Type B pancreatic cell (in vitro differentiated cells): ENCODE data around the gene MICU1. TPM values are rescaled to one million over a fixed set of nuclear protein-coding genes. Genes with fewer than 3 reads are reported as not detected.

Experiments used
- DNase-seq: peaks from one replicate; pipeline ENCODE4 v3.0.0; 2021; ENCODE audit warnings: mixed read lengths; ENCODE audit not compliant: unreplicated experiment; ENCODE audit errors: extremely low spot score
- H3K27ac Mint-ChIP-seq: 2 replicates; pipeline ENCODE4 v1.8.0; 2021; ENCODE audit warnings: mild to moderate bottlenecking, mixed read lengths
- H3K27me3 Mint-ChIP-seq: 2 replicates; pipeline ENCODE4 v1.8.0; 2021; ENCODE audit warnings: mixed read lengths
- H3K36me3 Mint-ChIP-seq: 2 replicates; pipeline ENCODE4 v1.8.0; 2021; ENCODE audit warnings: mixed read lengths
- H3K4me1 Mint-ChIP-seq: one replicate; pipeline ENCODE4 v1.8.0; 2021; ENCODE audit warnings: mixed read lengths; ENCODE audit not compliant: unreplicated experiment
- H3K4me3 Mint-ChIP-seq: 2 replicates; pipeline ENCODE4 v1.8.0; 2021; ENCODE audit warnings: mild to moderate bottlenecking, mixed read lengths
- H3K9me3 Mint-ChIP-seq: 2 replicates; pipeline ENCODE4 v1.8.0; 2021; ENCODE audit warnings: mixed read lengths
- CTCF ChIP-seq: fragments of 200-600 bp; sonication (generic); conservative IDR thresholded peaks from 2 replicates; pipeline ENCODE4 v1.5.0; 2021; ENCODE audit warnings: antibody characterized with exemption, mild to moderate bottlenecking
- total RNA-seq: library from RNA; stranded (reverse); gene quantifications from 2 replicates; pipeline ENCODE4 v1.2.1, GENCODE V29; 2021; ENCODE audit warnings: low replicate concordance

MICU1 gene
- total RNA-seq, 1 donor from 2014 or later = 40.3 TPM

DNA sequence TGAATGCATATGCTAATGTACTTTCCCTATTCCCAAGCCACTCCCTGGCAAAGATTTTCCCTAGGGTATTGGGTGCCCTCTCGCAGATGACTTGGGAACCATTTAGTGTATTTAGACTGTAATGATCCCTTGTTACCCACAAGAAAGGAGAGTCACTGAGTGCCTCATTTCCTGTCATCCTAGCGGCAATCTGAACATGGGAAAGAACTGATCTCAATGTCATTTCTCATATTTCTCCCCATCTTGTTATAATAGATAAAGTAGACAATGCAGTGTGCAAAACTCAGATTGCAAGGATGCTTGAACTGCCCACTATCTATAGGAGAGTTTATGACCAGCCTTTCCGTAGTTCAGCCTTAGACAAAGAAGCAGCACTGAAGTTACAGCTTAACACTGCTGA, 123.3 kb downstream of the MICU1 start:
- peaks cover 5% of the 10 kb centered on the region for H3K9me3 Mint-ChIP-seq
- no peak overlapping the region for H3K27ac Mint-ChIP-seq

GRCh38 chr10:72499701-72500100, 126.2 kb downstream of the MICU1 start:
- Mint-ChIP-seq H3K9me3 (no peaks in the 10 kb centered on the region), H3K27ac (no peak overlapping the region), H3K36me3 (peaks cover 12% of the 10 kb centered on the region), H3K4me3 (no peak overlapping the region), H3K4me1 (no peaks in the 10 kb centered on the region), H3K27me3 (no peaks in the 10 kb centered on the region)
- no peak for TF ChIP-seq CTCF
- DNase-seq = no peak

More for the DNA sequence above, 123.3 kb downstream of the MICU1 start:
- H3K36me3 Mint-ChIP-seq = peaks cover 26% of the 10 kb centered on the region
- TF ChIP-seq CTCF = no peak
- H3K4me1 Mint-ChIP-seq = no peaks in the 10 kb centered on the region
- no peak overlapping the region for H3K4me3 Mint-ChIP-seq
- no peak for DNase-seq
- no peaks in the 10 kb centered on the region for H3K27me3 Mint-ChIP-seq

DNA sequence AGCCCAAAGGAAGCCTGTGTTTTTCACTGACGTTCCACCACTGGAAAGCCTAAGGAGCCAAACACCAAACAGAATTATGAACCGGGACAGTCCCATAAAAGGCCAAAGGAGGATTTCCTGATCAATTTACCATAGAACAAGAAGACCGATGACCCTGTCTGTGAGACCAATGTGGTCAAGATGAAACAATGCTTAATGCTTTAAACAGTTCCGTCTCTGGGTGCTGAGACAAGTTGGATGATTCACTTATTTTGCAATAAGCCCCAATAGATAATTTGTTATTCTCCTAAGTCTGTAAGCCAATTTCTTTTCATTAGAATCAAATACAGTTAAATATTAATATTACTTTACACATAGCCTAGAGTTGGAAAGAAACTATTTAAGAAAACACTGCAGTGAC, 134.9 kb downstream of the MICU1 start:
- DNase-seq = no peak
- H3K9me3 Mint-ChIP-seq = no peaks in the 10 kb centered on the region
- H3K4me1 Mint-ChIP-seq = peaks cover 4% of the 10 kb centered on the region
- no peaks in the 10 kb centered on the region for H3K27me3 Mint-ChIP-seq
- no peak overlapping the region for H3K4me3 Mint-ChIP-seq
- no peak overlapping the region for H3K27ac Mint-ChIP-seq
- TF ChIP-seq CTCF = no peak
- H3K36me3 Mint-ChIP-seq = no peaks in the 10 kb centered on the region

GRCh38 chr10:72487521-72487920, 138.4 kb downstream of the MICU1 start:
- Mint-ChIP-seq H3K27ac (no peak overlapping the region), H3K4me1 (peaks cover 4% of the 10 kb centered on the region), H3K4me3 (no peak overlapping the region), H3K36me3 (no peaks in the 10 kb centered on the region), H3K9me3 (no peaks in the 10 kb centered on the region), H3K27me3 (no peaks in the 10 kb centered on the region)
- DNase-seq = no peak
- no peak for TF ChIP-seq CTCF

DNA sequence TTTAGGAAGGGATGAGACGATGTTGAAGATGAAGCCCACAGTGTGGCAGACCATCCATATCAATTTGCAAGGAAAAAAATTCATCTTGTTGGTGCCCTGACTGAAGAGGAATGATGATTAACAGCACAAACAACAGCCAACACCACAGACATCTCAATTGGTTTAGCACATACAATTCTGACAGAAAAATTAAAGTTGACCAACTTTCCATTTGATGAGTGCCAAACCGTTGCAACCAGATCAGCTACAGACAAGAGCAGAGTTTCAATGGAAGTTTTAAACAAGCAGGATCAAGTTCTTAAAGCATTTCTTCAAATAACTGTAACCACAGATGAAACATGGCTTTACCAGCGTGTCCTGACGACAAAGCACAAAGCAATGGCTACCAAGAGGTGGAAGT, 138.8 kb downstream of the MICU1 start:
- Mint-ChIP-seq H3K4me1 (peaks cover 4% of the 10 kb centered on the region), H3K9me3 (no peaks in the 10 kb centered on the region), H3K27ac (no peak overlapping the region), H3K36me3 (no peaks in the 10 kb centered on the region), H3K27me3 (no peaks in the 10 kb centered on the region), H3K4me3 (no peak overlapping the region)
- no peak for TF ChIP-seq CTCF
- no peak for DNase-seq

DNA sequence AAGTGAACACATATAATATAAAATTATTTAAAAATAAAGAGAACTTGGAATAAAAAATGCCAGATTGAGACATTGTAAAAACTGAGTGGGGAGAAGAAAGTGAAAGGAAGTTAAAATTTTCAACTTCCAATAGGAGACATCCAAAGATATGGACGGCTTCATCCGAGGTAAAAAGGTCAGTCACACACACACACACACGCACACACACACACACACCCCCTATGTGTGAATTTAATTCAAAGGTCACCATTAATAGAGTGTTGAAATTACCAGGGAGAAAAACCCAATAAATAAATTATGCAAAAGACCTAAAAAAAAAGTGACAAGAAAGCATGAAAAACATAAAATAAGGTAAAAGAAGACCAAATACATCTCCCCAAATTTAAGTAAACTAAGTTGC, 140.2 kb downstream of the MICU1 start:
- Mint-ChIP-seq H3K9me3 (no peaks in the 10 kb centered on the region), H3K27me3 (no peaks in the 10 kb centered on the region), H3K36me3 (no peaks in the 10 kb centered on the region), H3K4me1 (peaks cover 2% of the 10 kb centered on the region), H3K27ac (no peak overlapping the region), H3K4me3 (no peak overlapping the region)
- no peak for TF ChIP-seq CTCF
- DNase-seq = no peak
